ENCODE data around the gene ZNF23. TPM values are rescaled to one million over a fixed set of nuclear protein-coding genes. Genes with fewer than 3 reads are reported as not detected.

ZNF23 gene
- total and polyA plus RNA-seq, 2 experiments from 2014 or later: 12.1 to 15.3 TPM

- Histone ChIP-seq H4K20me1 (ENCODE audit: insufficient read depth) (no peaks in the 10 kb centered on the region), H3F3A (ENCODE audit: insufficient read depth) (no peaks in the 10 kb centered on the region), H3K9me2 (ENCODE audit: insufficient read depth) (no peaks in the 10 kb centered on the region), H3K79me2 (ENCODE audit: insufficient read depth) (no peaks in the 10 kb centered on the region), H3K9me3 (ENCODE audit: low read depth) (no peaks in the 10 kb centered on the region), H3K27ac (no peak overlapping the region), H3K4me3 (no peak overlapping the region), H3K4me2 (ENCODE audit: unreplicated experiment) (no peak overlapping the region), H3K27me3 (replicated peaks; ENCODE audit: insufficient read depth) (no peaks in the 10 kb centered on the region), H2AFZ (no peak overlapping the region), H3K9ac (no peak overlapping the region), H3K4me1 (ENCODE audit: insufficient read depth) (no peaks in the 10 kb centered on the region), H3K36me3 (ENCODE audit: low read depth) (no peaks in the 10 kb centered on the region)
- in situ Hi-C loops (cut with MboI): no loop called here
- WGBS, 2 experiments (ENCODE audit: low coverage in 1 of 2, low lambda C conversion rate in 2 of 2, missing lambda C conversion rate in 2 of 2): 41 to 55% methylated on average over 2 of the region's 2 CpGs
- no peak for DNase-seq
- TF ChIP-seq EZH2phosphoT487 (IDR thresholded peaks at IDR 0.05; ENCODE audit: insufficient read depth, low read depth): no peak
- no peak for TF ChIP-seq EZH2 (IDR thresholded peaks at IDR 0.05; ENCODE audit: insufficient read depth, poor library complexity, severe bottlenecking)
Measured at GRCh38 chr16:71492786-71493185, 30.7 kb upstream of the ZNF23 start.

GRCh38 chr16:71491054-71491453, 29.0 kb upstream of the ZNF23 start:
- Histone ChIP-seq H3K9me2 (ENCODE audit: insufficient read depth) (no peaks in the 10 kb centered on the region), H3K9ac (no peak overlapping the region), H3K4me2 (ENCODE audit: unreplicated experiment) (no peak overlapping the region), H3K4me3 (no peak overlapping the region), H3K4me1 (ENCODE audit: insufficient read depth) (no peaks in the 10 kb centered on the region), H4K20me1 (ENCODE audit: insufficient read depth) (no peaks in the 10 kb centered on the region), H3K79me2 (ENCODE audit: insufficient read depth) (no peaks in the 10 kb centered on the region), H3K27ac (no peak overlapping the region), H3F3A (ENCODE audit: insufficient read depth) (no peaks in the 10 kb centered on the region), H3K27me3 (replicated peaks; ENCODE audit: insufficient read depth) (no peaks in the 10 kb centered on the region), H2AFZ (no peak overlapping the region), H3K9me3 (ENCODE audit: low read depth) (no peaks in the 10 kb centered on the region), H3K36me3 (ENCODE audit: low read depth) (no peaks in the 10 kb centered on the region)
- in situ Hi-C loops (cut with MboI): no loop called here
- no peak for TF ChIP-seq EZH2 (IDR thresholded peaks at IDR 0.05; ENCODE audit: insufficient read depth, poor library complexity, severe bottlenecking)
- TF ChIP-seq EZH2phosphoT487 (IDR thresholded peaks at IDR 0.05; ENCODE audit: insufficient read depth, low read depth): no peak
- WGBS, 2 experiments (ENCODE audit: low coverage in 1 of 2, low lambda C conversion rate in 2 of 2, missing lambda C conversion rate in 2 of 2): 46 to 52% methylated on average over 3 of the region's 3 CpGs
- no peak for DNase-seq

- Histone ChIP-seq H3K4me3 (no peak overlapping the region), H3K4me1 (ENCODE audit: insufficient read depth) (no peaks in the 10 kb centered on the region), H3F3A (ENCODE audit: insufficient read depth) (no peaks in the 10 kb centered on the region), H3K9me2 (ENCODE audit: insufficient read depth) (no peaks in the 10 kb centered on the region), H2AFZ (no peak overlapping the region), H3K27me3 (replicated peaks; ENCODE audit: insufficient read depth) (no peaks in the 10 kb centered on the region), H3K9me3 (ENCODE audit: low read depth) (no peaks in the 10 kb centered on the region), H3K27ac (no peak overlapping the region), H4K20me1 (ENCODE audit: insufficient read depth) (no peaks in the 10 kb centered on the region), H3K79me2 (ENCODE audit: insufficient read depth) (no peaks in the 10 kb centered on the region), H3K4me2 (ENCODE audit: unreplicated experiment) (no peak overlapping the region), H3K36me3 (ENCODE audit: low read depth) (no peaks in the 10 kb centered on the region), H3K9ac (no peak overlapping the region)
- no peak for DNase-seq
- no peak for TF ChIP-seq EZH2phosphoT487 (IDR thresholded peaks at IDR 0.05; ENCODE audit: insufficient read depth, low read depth)
- TF ChIP-seq EZH2 (IDR thresholded peaks at IDR 0.05; ENCODE audit: insufficient read depth, poor library complexity, severe bottlenecking): no peak
- in situ Hi-C loops (cut with MboI): no loop called here
Measured at GRCh38 chr16:71490361-71490760, 28.3 kb upstream of the ZNF23 start.

GRCh38 chr16:71489122-71489521, 27.1 kb upstream of the ZNF23 start, which contains the start of gene ZNF19:
Gene ZNF19 (minus strand): TSS chr16:71489324. CDS start chr16:71482114, 7,210 bp downstream.
- Histone ChIP-seq H3K4me3 (no peak within 1 kb of the TSS), H3K79me2 (ENCODE audit: insufficient read depth) (no peaks in the 10 kb centered on the region), H3K4me1 (ENCODE audit: insufficient read depth) (no peaks in the 10 kb centered on the region), H3K27me3 (replicated peaks; ENCODE audit: insufficient read depth) (no peaks in the 10 kb centered on the region), H4K20me1 (ENCODE audit: insufficient read depth) (no peaks in the 10 kb centered on the region), H3K27ac (no peak within 1 kb of the TSS), H3F3A (ENCODE audit: insufficient read depth) (peaks cover 5% of the 10 kb centered on the region), H3K36me3 (ENCODE audit: low read depth) (no peaks in the 10 kb centered on the region), H3K9ac (no peak within 1 kb of the TSS), H3K9me2 (ENCODE audit: insufficient read depth) (no peaks in the 10 kb centered on the region), H2AFZ (no peak within 1 kb of the TSS), H3K9me3 (ENCODE audit: low read depth) (no peaks in the 10 kb centered on the region), H3K4me2 (ENCODE audit: unreplicated experiment) (no peak within 1 kb of the TSS)
- 79% methylated on average over 21 to 22 of the region's 22 CpGs for WGBS, 2 experiments (ENCODE audit: low coverage in 1 of 2, low lambda C conversion rate in 2 of 2, missing lambda C conversion rate in 2 of 2)
- in situ Hi-C loops (cut with MboI): no loop called here
- DNase-seq: no peak
- no peak for TF ChIP-seq EZH2phosphoT487 (IDR thresholded peaks at IDR 0.05; ENCODE audit: insufficient read depth, low read depth)
- no peak for TF ChIP-seq EZH2 (IDR thresholded peaks at IDR 0.05; ENCODE audit: insufficient read depth, poor library complexity, severe bottlenecking)
